Body of pancreas (tissue), 4 donors: ENCODE data around the gene LETMD1.

ENCODE experiments used
- POLR2A ChIP-seq, 3 donors: fragments of 450-650 bp; IDR thresholded peaks; one replicate each; pipeline ENCODE4 v1.6.1; 2016; ENCODE audit warnings: antibody characterized with exemption in 3 of 3, mild to moderate bottlenecking in 2 of 3
- TF ChIP-seq, protein P1 (sequence below), 7 experiments: fragments of 450-650 bp in 4 of 7; fragments of 200-600 bp in 3 of 7; sonication (generic) in 3 of 7; IDR thresholded peaks; one replicate each; pipeline ENCODE4 v1.5.1; 2016 to 2019; ENCODE audit warnings: antibody characterized with exemption in 7 of 7

- TF ChIP-seq, protein P1, sequence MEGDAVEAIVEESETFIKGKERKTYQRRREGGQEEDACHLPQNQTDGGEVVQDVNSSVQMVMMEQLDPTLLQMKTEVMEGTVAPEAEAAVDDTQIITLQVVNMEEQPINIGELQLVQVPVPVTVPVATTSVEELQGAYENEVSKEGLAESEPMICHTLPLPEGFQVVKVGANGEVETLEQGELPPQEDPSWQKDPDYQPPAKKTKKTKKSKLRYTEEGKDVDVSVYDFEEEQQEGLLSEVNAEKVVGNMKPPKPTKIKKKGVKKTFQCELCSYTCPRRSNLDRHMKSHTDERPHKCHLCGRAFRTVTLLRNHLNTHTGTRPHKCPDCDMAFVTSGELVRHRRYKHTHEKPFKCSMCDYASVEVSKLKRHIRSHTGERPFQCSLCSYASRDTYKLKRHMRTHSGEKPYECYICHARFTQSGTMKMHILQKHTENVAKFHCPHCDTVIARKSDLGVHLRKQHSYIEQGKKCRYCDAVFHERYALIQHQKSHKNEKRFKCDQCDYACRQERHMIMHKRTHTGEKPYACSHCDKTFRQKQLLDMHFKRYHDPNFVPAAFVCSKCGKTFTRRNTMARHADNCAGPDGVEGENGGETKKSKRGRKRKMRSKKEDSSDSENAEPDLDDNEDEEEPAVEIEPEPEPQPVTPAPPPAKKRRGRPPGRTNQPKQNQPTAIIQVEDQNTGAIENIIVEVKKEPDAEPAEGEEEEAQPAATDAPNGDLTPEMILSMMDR (IDR thresholded peaks at IDR 0.05): no peak
- no peak for TF ChIP-seq POLR2A (IDR thresholded peaks at IDR 0.05)
Observed at GRCh38 chr12:51076236-51076930, 28.3 kb downstream of the LETMD1 start.
